GM12891 (cell line): ENCODE data around the gene DNAJC12.

ENCODE experiments used
- POLR2A ChIP-seq: IDR thresholded peaks from 2 replicates; pipeline ENCODE4 v1.6.1; 2011; ENCODE audit warnings: low read depth, low read length, control low read depth
- POU2F2 ChIP-seq: IDR thresholded peaks from 2 replicates; pipeline ENCODE4 v1.6.1; 2011; ENCODE audit warnings: low read depth, mild to moderate bottlenecking, control low read depth, low read length, moderate library complexity

GRCh38 chr10:67836972-67837371 lies 1.0 kb downstream of the DNAJC12 start:
- TF ChIP-seq POLR2A (no peak), POU2F2 (no peak)
